Rectal smooth muscle tissue (tissue), 1 donor: Measurements from ENCODE around the gene HIPK1.

Experiments
- H3K27ac ChIP-seq: one replicate; pipeline ENCODE4 v1.7.0; 2013; ENCODE audit warnings: low read depth, low read length, inconsistent platforms
- H3K27me3 ChIP-seq: one replicate; pipeline ENCODE4 v1.7.0; 2013; ENCODE audit warnings: low read length; ENCODE audit not compliant: control insufficient read depth, insufficient read depth
- H3K36me3 ChIP-seq: one replicate; pipeline ENCODE4 v1.7.0; 2013; ENCODE audit warnings: low read length; ENCODE audit not compliant: control insufficient read depth, insufficient read depth
- H3K4me1 ChIP-seq: one replicate; pipeline ENCODE4 v1.7.0; 2013; ENCODE audit warnings: low read length; ENCODE audit not compliant: control insufficient read depth, insufficient read depth
- H3K4me3 ChIP-seq: one replicate; pipeline ENCODE4 v1.7.0; 2013; ENCODE audit warnings: low read length
- H3K9ac ChIP-seq: one replicate; pipeline ENCODE4 v1.7.0; 2013; ENCODE audit warnings: low read length

HIPK1 gene

DNA sequence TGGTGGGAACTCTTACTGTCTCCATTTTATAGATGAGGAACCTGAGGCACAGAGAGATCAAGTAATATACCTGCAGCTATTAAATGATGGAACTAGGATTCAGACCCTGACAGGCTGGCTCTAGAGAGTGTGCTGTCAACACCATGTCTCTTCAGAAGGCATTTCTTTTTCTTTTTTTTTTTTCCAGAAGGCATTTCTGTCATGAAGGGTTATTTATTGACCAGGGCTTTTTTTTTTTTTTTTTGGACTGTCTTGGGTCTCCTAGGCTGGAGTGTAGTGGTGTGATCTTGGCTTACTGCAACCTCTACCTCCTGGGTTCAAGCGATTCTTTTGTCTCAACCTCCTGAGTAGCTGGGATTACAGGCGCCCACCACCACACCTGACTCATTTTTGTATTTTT, 22.6 kb downstream of the HIPK1 start:
- H3K36me3 ChIP-seq: no peaks in the 10 kb centered on the region
- H3K9ac ChIP-seq: no peak overlapping the region
- H3K4me1 ChIP-seq: peaks cover 11% of the 10 kb centered on the region
- no peak overlapping the region for H3K4me3 ChIP-seq
- H3K27ac ChIP-seq: no peak overlapping the region
- no peaks in the 10 kb centered on the region for H3K27me3 ChIP-seq

DNA sequence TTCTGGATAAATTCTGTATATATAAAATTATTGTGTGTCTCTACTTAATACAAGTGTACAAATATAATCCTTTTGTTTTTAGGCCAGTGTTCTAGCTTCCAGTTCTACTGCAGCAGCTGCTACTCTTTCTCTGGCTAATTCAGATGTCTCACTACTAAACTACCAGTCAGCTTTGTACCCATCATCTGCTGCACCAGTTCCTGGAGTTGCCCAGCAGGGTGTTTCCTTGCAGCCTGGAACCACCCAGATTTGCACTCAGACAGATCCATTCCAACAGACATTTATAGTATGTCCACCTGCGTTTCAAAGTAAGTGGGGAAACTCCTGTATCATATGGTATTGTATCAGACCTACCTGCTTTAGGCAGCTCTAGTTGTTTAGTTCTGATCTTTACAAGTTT, 28.9 kb downstream of the HIPK1 start:
- no peaks in the 10 kb centered on the region for H3K4me1 ChIP-seq
- H3K27ac ChIP-seq: no peak overlapping the region
- peaks cover 6% of the 10 kb centered on the region for H3K36me3 ChIP-seq
- H3K4me3 ChIP-seq: no peak overlapping the region
- no peak overlapping the region for H3K9ac ChIP-seq
- H3K27me3 ChIP-seq: no peaks in the 10 kb centered on the region

DNA sequence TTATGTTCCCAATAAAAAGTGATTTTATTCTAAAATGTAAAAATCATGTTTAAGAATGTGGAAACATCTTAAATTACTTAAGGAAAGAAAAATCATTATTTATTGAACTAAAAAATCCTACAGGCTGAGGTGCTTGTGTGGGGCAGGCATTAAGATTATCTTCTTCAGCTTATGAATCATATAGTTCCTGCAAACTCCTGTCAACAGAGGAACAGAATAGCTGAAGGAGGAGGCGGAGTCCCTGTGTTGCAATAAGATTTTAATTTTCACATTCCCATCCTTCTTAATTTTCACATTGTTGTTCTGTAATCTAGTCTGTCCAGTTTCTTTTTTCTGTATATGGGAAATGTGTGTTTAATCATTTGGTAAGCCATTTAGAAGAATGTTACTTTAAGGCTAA, 29.6 kb downstream of the HIPK1 start:
- H3K36me3 ChIP-seq: peaks cover 8% of the 10 kb centered on the region
- no peak overlapping the region for H3K9ac ChIP-seq
- no peaks in the 10 kb centered on the region for H3K27me3 ChIP-seq
- H3K27ac ChIP-seq: no peak overlapping the region
- no peak overlapping the region for H3K4me3 ChIP-seq
- no peaks in the 10 kb centered on the region for H3K4me1 ChIP-seq

GRCh38 chr1:113963281-113963906, 34.3 kb downstream of the HIPK1 start:
- no peak overlapping the region for H3K27ac ChIP-seq
- no peak overlapping the region for H3K9ac ChIP-seq
- H3K27me3 ChIP-seq: no peaks in the 10 kb centered on the region
- H3K4me3 ChIP-seq: no peak overlapping the region
- peaks cover 18% of the 10 kb centered on the region for H3K36me3 ChIP-seq
- H3K4me1 ChIP-seq: no peaks in the 10 kb centered on the region

GRCh38 chr1:113965703-113966412, 36.7 kb downstream of the HIPK1 start:
- H3K9ac ChIP-seq: no peak overlapping the region
- H3K27me3 ChIP-seq: no peaks in the 10 kb centered on the region
- no peak overlapping the region for H3K4me3 ChIP-seq
- no peaks in the 10 kb centered on the region for H3K4me1 ChIP-seq
- H3K27ac ChIP-seq: no peak overlapping the region
- peaks cover 35% of the 10 kb centered on the region for H3K36me3 ChIP-seq

DNA sequence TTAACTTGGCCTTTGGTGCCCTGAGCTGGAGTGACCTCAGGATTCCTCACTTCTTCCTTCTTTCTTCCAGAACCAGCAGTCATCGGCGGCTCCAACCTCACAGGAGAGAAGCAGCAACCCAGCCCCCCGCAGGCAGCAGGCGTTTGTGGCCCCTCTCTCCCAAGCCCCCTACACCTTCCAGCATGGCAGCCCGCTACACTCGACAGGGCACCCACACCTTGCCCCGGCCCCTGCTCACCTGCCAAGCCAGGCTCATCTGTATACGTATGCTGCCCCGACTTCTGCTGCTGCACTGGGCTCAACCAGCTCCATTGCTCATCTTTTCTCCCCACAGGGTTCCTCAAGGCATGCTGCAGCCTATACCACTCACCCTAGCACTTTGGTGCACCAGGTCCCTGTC, 43.8 kb downstream of the HIPK1 start:
- Histone ChIP-seq H3K27ac (no peak overlapping the region), H3K4me3 (no peak overlapping the region), H3K9ac (no peak overlapping the region), H3K27me3 (no peaks in the 10 kb centered on the region), H3K4me1 (peaks cover 3% of the 10 kb centered on the region), H3K36me3 (peaks cover 41% of the 10 kb centered on the region)

DNA sequence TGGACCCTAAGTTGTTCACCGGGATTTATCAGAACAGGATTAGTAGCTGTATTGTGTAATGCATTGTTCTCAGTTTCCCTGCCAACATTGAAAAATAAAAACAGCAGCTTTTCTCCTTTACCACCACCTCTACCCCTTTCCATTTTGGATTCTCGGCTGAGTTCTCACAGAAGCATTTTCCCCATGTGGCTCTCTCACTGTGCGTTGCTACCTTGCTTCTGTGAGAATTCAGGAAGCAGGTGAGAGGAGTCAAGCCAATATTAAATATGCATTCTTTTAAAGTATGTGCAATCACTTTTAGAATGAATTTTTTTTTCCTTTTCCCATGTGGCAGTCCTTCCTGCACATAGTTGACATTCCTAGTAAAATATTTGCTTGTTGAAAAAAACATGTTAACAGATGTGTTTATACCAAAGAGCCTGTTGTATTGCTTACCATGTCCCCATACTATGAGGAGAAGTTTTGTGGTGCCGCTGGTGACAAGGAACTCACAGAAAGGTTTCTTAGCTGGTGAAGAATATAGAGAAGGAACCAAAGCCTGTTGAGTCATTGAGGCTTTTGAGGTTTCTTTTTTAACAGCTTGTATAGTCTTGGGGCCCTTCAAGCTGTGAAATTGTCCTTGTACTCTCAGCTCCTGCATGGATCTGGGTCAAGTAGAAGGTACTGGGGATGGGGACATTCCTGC, 46.2 kb downstream of the HIPK1 start:
- Histone ChIP-seq H3K9ac (no peak overlapping the region), H3K4me1 (peaks cover 10% of the 10 kb centered on the region), H3K27me3 (no peaks in the 10 kb centered on the region), H3K36me3 (peaks cover 22% of the 10 kb centered on the region), H3K27ac (no peak overlapping the region), H3K4me3 (no peak overlapping the region)

DNA sequence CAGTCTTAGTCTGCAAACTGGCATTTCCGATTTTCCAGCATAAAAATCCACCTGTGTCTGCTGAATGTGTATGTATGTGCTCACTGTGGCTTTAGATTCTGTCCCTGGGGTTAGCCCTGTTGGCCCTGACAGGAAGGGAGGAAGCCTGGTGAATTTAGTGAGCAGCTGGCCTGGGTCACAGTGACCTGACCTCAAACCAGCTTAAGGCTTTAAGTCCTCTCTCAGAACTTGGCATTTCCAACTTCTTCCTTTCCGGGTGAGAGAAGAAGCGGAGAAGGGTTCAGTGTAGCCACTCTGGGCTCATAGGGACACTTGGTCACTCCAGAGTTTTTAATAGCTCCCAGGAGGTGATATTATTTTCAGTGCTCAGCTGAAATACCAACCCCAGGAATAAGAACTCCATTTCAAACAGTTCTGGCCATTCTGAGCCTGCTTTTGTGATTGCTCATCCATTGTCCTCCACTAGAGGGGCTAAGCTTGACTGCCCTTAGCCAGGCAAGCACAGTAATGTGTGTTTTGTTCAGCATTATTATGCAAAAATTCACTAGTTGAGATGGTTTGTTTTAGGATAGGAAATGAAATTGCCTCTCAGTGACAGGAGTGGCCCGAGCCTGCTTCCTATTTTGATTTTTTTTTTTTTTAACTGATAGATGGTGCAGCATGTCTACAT, 47.6 kb downstream of the HIPK1 start:
- no peak overlapping the region for H3K4me3 ChIP-seq
- no peaks in the 10 kb centered on the region for H3K27me3 ChIP-seq
- H3K9ac ChIP-seq: no peak overlapping the region
- peaks cover 16% of the 10 kb centered on the region for H3K36me3 ChIP-seq
- no peak overlapping the region for H3K27ac ChIP-seq
- H3K4me1 ChIP-seq: peaks cover 22% of the 10 kb centered on the region

DNA sequence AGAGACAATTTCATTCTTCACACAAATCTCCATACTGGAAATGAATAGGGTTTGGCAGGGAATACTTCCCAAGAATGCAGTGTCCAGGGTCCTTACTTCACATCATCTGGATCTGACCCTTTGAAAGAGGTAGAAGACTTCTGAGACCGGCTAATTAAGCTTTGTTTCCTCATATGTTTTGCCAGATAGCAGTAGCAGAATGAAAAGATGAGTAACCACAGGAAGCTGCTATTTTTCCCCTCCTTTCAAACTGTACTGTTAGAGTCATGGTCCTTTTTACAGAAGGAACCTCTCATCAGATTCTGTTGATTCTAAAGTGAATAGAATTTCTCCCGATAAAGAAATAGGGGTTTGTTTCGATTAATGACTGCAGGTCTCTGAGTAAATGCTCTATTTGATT, 48.8 kb downstream of the HIPK1 start:
- H3K27ac ChIP-seq: peak overlapping the region; percentile 81
- H3K4me1 ChIP-seq: peaks cover 29% of the 10 kb centered on the region
- no peak overlapping the region for H3K4me3 ChIP-seq
- no peak overlapping the region for H3K9ac ChIP-seq
- H3K27me3 ChIP-seq: no peaks in the 10 kb centered on the region
- peaks cover 5% of the 10 kb centered on the region for H3K36me3 ChIP-seq

DNA sequence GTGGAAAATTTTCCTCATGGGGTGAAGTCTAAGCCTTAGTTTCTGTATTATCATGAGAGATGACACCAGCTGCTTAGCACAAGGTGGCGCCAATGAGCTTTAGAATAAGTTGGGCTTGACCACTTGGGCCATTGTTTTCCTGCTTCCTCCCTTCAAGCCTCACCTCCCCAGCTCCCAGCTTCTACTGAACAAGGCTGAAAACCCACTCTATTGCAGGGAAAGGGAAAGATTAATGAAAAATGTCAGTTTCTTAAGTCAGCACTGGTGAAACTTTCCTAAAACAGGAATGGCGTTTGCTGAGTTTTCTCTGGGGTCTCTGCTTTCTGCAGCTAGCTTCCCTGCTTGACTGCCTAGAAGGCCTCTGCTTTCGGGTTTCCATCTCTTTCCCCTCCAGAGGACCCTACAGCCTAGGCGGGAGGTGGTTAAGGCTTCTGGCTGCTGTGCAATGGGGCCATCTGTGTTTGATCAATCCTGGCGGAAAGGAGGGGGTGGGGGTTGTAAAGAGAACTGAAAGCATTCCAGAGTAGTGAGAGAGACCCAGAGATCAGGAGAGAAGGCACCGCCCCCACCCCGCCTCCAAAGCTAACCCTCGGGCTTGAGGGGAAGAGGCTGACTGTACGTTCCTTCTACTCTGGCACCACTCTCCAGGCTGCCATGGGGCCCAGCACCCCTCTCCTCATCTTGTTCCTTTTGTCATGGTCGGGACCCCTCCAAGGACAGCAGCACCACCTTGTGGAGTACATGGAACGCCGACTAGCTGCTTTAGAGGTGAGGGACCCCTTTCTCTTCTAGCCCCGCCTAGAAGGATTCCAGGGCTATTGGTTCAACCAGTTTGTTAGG, 50.0 kb downstream of the HIPK1 start, which contains the start of gene OLFML3:
TSS of gene OLFML3 (plus strand) at position 612 of the 840 bp plus-strand sequence. CDS start at position 655, 43 bp downstream.
- no peaks in the 10 kb centered on the region for H3K36me3 ChIP-seq
- peaks cover 40% of the 10 kb centered on the region for H3K4me1 ChIP-seq
- H3K4me3 ChIP-seq: peak within 1 kb of the TSS; percentile 53
- H3K27me3 ChIP-seq: no peaks in the 10 kb centered on the region
- H3K9ac ChIP-seq: peak within 1 kb of the TSS; percentile 8
- peak within 1 kb of the TSS; percentile 81 for H3K27ac ChIP-seq

- peak overlapping the region; percentile 53 for H3K4me3 ChIP-seq
- no peaks in the 10 kb centered on the region for H3K36me3 ChIP-seq
- no peaks in the 10 kb centered on the region for H3K27me3 ChIP-seq
- H3K4me1 ChIP-seq: peaks cover 45% of the 10 kb centered on the region
- H3K27ac ChIP-seq: peak overlapping the region; percentile 81
- peak overlapping the region; percentile 8 for H3K9ac ChIP-seq
Measured at GRCh38 chr1:113980110-113980509, 51.0 kb downstream of the HIPK1 start.
